SK-N-SH (cell line): ENCODE results near the gene SLX4IP.
"Not testable (repeated sequence)": the region's sequence is repeated elsewhere in the genome, so short reads cannot be mapped to it uniquely, and the experiment has no call there.

Source experiments
- CHD2 ChIP-seq: fragments of 150-350 bp; IDR thresholded peaks from 2 replicates; pipeline ENCODE4 v1.6.1; 2018; ENCODE audit warnings: low read length; ENCODE audit not compliant: partially characterized antibody
- CTCF ChIP-seq: fragments of 200-600 bp; sonication (generic); IDR thresholded peaks from 2 replicates; pipeline ENCODE4 v1.6.1; 2017; ENCODE audit warnings: antibody characterized with exemption, mild to moderate bottlenecking, moderate library complexity
- ELF1 ChIP-seq: IDR thresholded peaks from 2 replicates; pipeline ENCODE4 v1.4.0; 2012
- EP300 ChIP-seq, 2 experiments: IDR thresholded peaks; 2 replicates each; pipeline versions ENCODE4 v1.4.0 to v1.6.1; 2012; ENCODE audit warnings: borderline replicate concordance in 1 of 2, low read depth in 1 of 2, low read length in 1 of 2
- EZH2phosphoT487 ChIP-seq: fragments of 200-600 bp; sonication (generic); IDR thresholded peaks from 2 replicates; pipeline ENCODE4 v1.6.1; 2017; ENCODE audit warnings: low read depth, mixed run types, mild to moderate bottlenecking, antibody characterized with exemption, moderate library complexity, borderline replicate concordance
- FOXJ3 ChIP-seq: sonication (generic); formaldehyde crosslinking; IDR thresholded peaks from 2 replicates; pipeline ENCODE4 v1.5.1; 2020; ENCODE audit warnings: mild to moderate bottlenecking, missing genetic modification reagents
- FOXM1 ChIP-seq: IDR thresholded peaks from 2 replicates; pipeline ENCODE4 v1.4.0; 2012; ENCODE audit warnings: low read depth, mild to moderate bottlenecking
- JUND ChIP-seq: IDR thresholded peaks from 2 replicates; pipeline ENCODE4 v1.4.0; 2012
- POLR2AphosphoS5 ChIP-seq: IDR thresholded peaks from 2 replicates; pipeline ENCODE4 v1.6.1; 2012; ENCODE audit warnings: low read depth, low read length
- RAD21 ChIP-seq: IDR thresholded peaks from 2 replicates; pipeline ENCODE4 v1.6.1; 2012; ENCODE audit warnings: mild to moderate bottlenecking, low read length
- RFX5 ChIP-seq: IDR thresholded peaks from 2 replicates; pipeline ENCODE4 v1.6.1; 2012; ENCODE audit warnings: mild to moderate bottlenecking, improper control_type of control experiment, low read length
- TEAD4 ChIP-seq: IDR thresholded peaks from 2 replicates; pipeline ENCODE4 v1.4.0; 2012; ENCODE audit warnings: mild to moderate bottlenecking, borderline replicate concordance; ENCODE audit not compliant: insufficient read depth

DNA sequence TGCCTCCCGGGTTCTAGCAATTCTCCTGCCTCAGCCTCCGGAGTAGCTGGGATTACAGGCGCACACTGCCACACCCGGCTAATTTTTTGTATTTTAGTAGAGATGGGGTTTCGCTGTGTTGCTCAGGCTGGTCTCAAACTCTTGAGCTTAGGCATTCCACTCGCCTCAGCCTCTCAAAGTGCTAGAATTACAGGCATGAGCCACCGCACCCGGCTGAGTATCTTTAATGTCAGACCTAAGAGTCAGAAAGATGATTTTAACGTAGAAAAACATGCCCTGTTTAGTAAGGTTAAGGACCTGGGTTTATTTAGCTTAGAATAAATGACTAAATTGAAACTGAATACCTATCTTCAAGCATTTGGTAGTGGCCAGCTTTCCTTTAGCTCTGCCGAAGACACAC lies 155.3 kb downstream of the SLX4IP start:
- TF ChIP-seq CTCF; EP300 (IDR thresholded peaks at IDR 0.05; ENCODE audit: borderline replicate concordance in 1 of 2, low read depth in 1 of 2, low read length in 1 of 2); CHD2; TEAD4; POLR2AphosphoS5; JUND; RFX5; FOXM1; EZH2phosphoT487; RAD21; ELF1; FOXJ3 (CRISPR knock-in tag): not testable (repeated sequence)
